IMR-90 (cell line): ENCODE data around the gene OTOR. TPM values are rescaled to one million over a fixed set of nuclear protein-coding genes. Genes with fewer than 3 reads are reported as not detected.

Source experiments
- ATAC-seq: fragments of 200-7000 bp; cut with Tn5 transposase; 2 replicates; pipeline ENCODE4 v1.9.1; 2020; ENCODE audit warnings: low read depth, mild to moderate bottlenecking, moderate library complexity
- BruUV-seq: library from RNA; stranded (reverse); fragments of 400-500 nt; replicated peaks from 2 replicates; lab custom pipeline; 2021; lab: Mats Ljungman, UMichigan
- CTCF ChIA-PET: fragments of 300-600 bp; formaldehyde crosslinking; extraction: SDS; loops from one replicate; lab custom pipeline; 2021; ENCODE audit warnings: antibody characterized with exemption; lab: Yijun Ruan, JAX
- POLR2A ChIA-PET: fragments of 300-600 bp; sonication (Branson Sonifier 250); formaldehyde crosslinking; loops from one replicate; lab custom pipeline; 2022; ENCODE audit warnings: antibody characterized with exemption; ENCODE audit not compliant: unreplicated experiment; lab: Charles Lee
- DNase-seq: peaks from one replicate; pipeline ENCODE4 v3.0.0; 2013
- H2AFZ ChIP-seq: replicated peaks from 2 replicates; pipeline ENCODE3; 2013; ENCODE audit warnings: low read length, mild to moderate bottlenecking; ENCODE audit not compliant: poor library complexity
- H2AK5ac ChIP-seq: 2 replicates; pipeline ENCODE4 v1.6.1; 2013; ENCODE audit warnings: low read depth, low read length, inconsistent platforms
- H2AK9ac ChIP-seq: replicated peaks from 2 replicates; pipeline ENCODE3; 2013; ENCODE audit warnings: mild to moderate bottlenecking, low read depth, low read length, moderate library complexity; ENCODE audit not compliant: poor library complexity
- H2BK120ac ChIP-seq: 2 replicates; pipeline ENCODE4 v1.6.1; 2013; ENCODE audit warnings: low read depth, low read length, inconsistent platforms
- H2BK15ac ChIP-seq: 3 replicates; pipeline ENCODE4 v1.6.1; 2013; ENCODE audit warnings: low read depth, low read length, inconsistent platforms
- H2BK20ac ChIP-seq: 2 replicates; pipeline ENCODE4 v1.6.1; 2013; ENCODE audit warnings: low read depth, mild to moderate bottlenecking, inconsistent platforms, low read length, moderate library complexity
- H2BK5ac ChIP-seq: 2 replicates; pipeline ENCODE4 v1.6.1; 2013; ENCODE audit warnings: mild to moderate bottlenecking, low read depth, low read length, inconsistent platforms; ENCODE audit not compliant: poor library complexity, severe bottlenecking
- H3K14ac ChIP-seq: replicated peaks from 2 replicates; pipeline ENCODE4 v1.6.1; 2013; ENCODE audit warnings: low read depth, low read length, inconsistent platforms
- H3K18ac ChIP-seq: 2 replicates; pipeline ENCODE4 v1.6.1; 2013; ENCODE audit warnings: low read depth, low read length, control low read depth
- H3K23ac ChIP-seq: 2 replicates; pipeline ENCODE4 v1.6.1; 2013; ENCODE audit warnings: low read depth, low read length, inconsistent platforms
- H3K27ac ChIP-seq: 2 replicates; pipeline ENCODE4 v1.5.1; 2013; ENCODE audit warnings: mild to moderate bottlenecking, control low read depth, low read length; ENCODE audit not compliant: insufficient read depth
- H3K27me3 ChIP-seq: 2 replicates; pipeline ENCODE4 v1.6.1; 2013; ENCODE audit warnings: low read length; ENCODE audit not compliant: control insufficient read depth, insufficient read depth
- H3K36me3 ChIP-seq: 2 replicates; pipeline ENCODE4 v1.6.1; 2013; ENCODE audit warnings: low read length, mixed read lengths; ENCODE audit not compliant: control insufficient read depth, insufficient read depth
- H3K4ac ChIP-seq: 2 replicates; pipeline ENCODE4 v1.6.1; 2013; ENCODE audit warnings: low read depth, low read length, inconsistent platforms
- H3K4me1 ChIP-seq: 2 replicates; pipeline ENCODE4 v1.6.1; 2013; ENCODE audit warnings: low read length, mixed read lengths; ENCODE audit not compliant: control insufficient read depth, insufficient read depth
- H3K4me2 ChIP-seq: 2 replicates; pipeline ENCODE4 v1.6.1; 2013; ENCODE audit warnings: low read depth, mild to moderate bottlenecking, control low read depth, low read length, moderate library complexity
- H3K4me3 ChIP-seq: 2 replicates; pipeline ENCODE4 v1.5.1; 2013; ENCODE audit warnings: low read depth, mild to moderate bottlenecking, control low read depth, low read length, moderate library complexity; ENCODE audit not compliant: insufficient read depth
- H3K56ac ChIP-seq: 2 replicates; pipeline ENCODE4 v1.6.1; 2013; ENCODE audit warnings: low read length, inconsistent platforms; ENCODE audit not compliant: insufficient read depth; ENCODE audit errors: extremely low read depth
- H3K79me1 ChIP-seq, 2 experiments: 2 replicates each; pipeline ENCODE4 v1.6.1; 2013; ENCODE audit warnings: low read length in 2 of 2, inconsistent platforms in 1 of 2, low read depth in 1 of 2
- H3K9ac ChIP-seq: 2 replicates; pipeline ENCODE4 v1.6.1; 2013; ENCODE audit warnings: low read depth, low read length, control low read depth
- H3K9me1 ChIP-seq: 2 replicates; pipeline ENCODE4 v1.6.1; 2013; ENCODE audit warnings: low read length, inconsistent platforms; ENCODE audit not compliant: insufficient read depth
- H3K9me3 ChIP-seq: 2 replicates; pipeline ENCODE4 v1.6.1; 2013; ENCODE audit warnings: low read length; ENCODE audit not compliant: control insufficient read depth, insufficient read depth
- H4K20me1 ChIP-seq: 2 replicates; pipeline ENCODE4 v1.6.1; 2013; ENCODE audit warnings: low read length, inconsistent platforms; ENCODE audit not compliant: insufficient read depth
- H4K5ac ChIP-seq: 2 replicates; pipeline ENCODE4 v1.6.1; 2013; ENCODE audit warnings: mild to moderate bottlenecking, low read depth, low read length, control low read depth
- H4K8ac ChIP-seq, 2 experiments: 2 replicates each; pipeline ENCODE4 v1.6.1; 2013; ENCODE audit warnings: low read depth in 2 of 2, low read length in 2 of 2, control low read depth in 1 of 2, inconsistent platforms in 1 of 2
- H4K91ac ChIP-seq: 2 replicates; pipeline ENCODE4 v1.6.1; 2013; ENCODE audit warnings: low read depth, low read length, inconsistent platforms; ENCODE audit not compliant: insufficient read depth
- BHLHE40 ChIP-seq: fragments of 150-350 bp; IDR thresholded peaks from 2 replicates; pipeline ENCODE4 v1.6.1; 2016; ENCODE audit warnings: mild to moderate bottlenecking, low read depth, low read length
- CEBPB ChIP-seq: IDR thresholded peaks from 2 replicates; pipeline ENCODE4 v1.6.1; 2012; ENCODE audit warnings: low read depth, low read length, improper control_type of control experiment
- CHD1 ChIP-seq: IDR thresholded peaks from 2 replicates; pipeline ENCODE4 v1.6.1; 2012; ENCODE audit warnings: low read depth, low read length, improper control_type of control experiment
- FOS ChIP-seq: fragments of 150-350 bp; IDR thresholded peaks from 2 replicates; pipeline ENCODE4 v1.6.1; 2016; ENCODE audit warnings: low read depth, low read length
- MAFK ChIP-seq: IDR thresholded peaks from 2 replicates; pipeline ENCODE4 v1.6.1; 2012; ENCODE audit warnings: low read depth, low read length, improper control_type of control experiment
- MAZ ChIP-seq: IDR thresholded peaks from 2 replicates; pipeline ENCODE4 v1.6.1; 2012; ENCODE audit warnings: low read depth, mild to moderate bottlenecking, low read length, improper control_type of control experiment, moderate library complexity, borderline replicate concordance
- MXI1 ChIP-seq: IDR thresholded peaks from 2 replicates; pipeline ENCODE4 v1.6.1; 2012; ENCODE audit warnings: low read depth, mild to moderate bottlenecking, low read length, moderate library complexity, borderline replicate concordance
- NFE2L2 ChIP-seq: fragments of 150-350 bp; IDR thresholded peaks from 2 replicates; pipeline ENCODE4 v1.6.1; 2016; ENCODE audit warnings: low read depth, mild to moderate bottlenecking, low read length
- POLR2A ChIP-seq: IDR thresholded peaks from 2 replicates; pipeline ENCODE4 v1.6.1; 2012; ENCODE audit warnings: mild to moderate bottlenecking, low read depth, low read length
- RAD21 ChIP-seq: IDR thresholded peaks from 2 replicates; pipeline ENCODE4 v1.6.1; 2012; ENCODE audit warnings: low read length, improper control_type of control experiment
- RCOR1 ChIP-seq: IDR thresholded peaks from 2 replicates; pipeline ENCODE4 v1.6.1; 2012; ENCODE audit warnings: mild to moderate bottlenecking, low read length, improper control_type of control experiment; ENCODE audit not compliant: insufficient replicate concordance
- RFX5 ChIP-seq: IDR thresholded peaks from 2 replicates; pipeline ENCODE4 v1.8.0; 2012; ENCODE audit warnings: low read depth, mild to moderate bottlenecking, low read length, moderate library complexity
- SMC3 ChIP-seq: fragments of 150-350 bp; IDR thresholded peaks from 2 replicates; pipeline ENCODE4 v1.6.1; 2016; ENCODE audit warnings: low read depth, mild to moderate bottlenecking, antibody characterized with exemption, low read length, moderate library complexity
- WGBS, 2 experiments: methylation state at CpG; one replicate each; pipeline versions ENCODE4 v1.1.5 to v1.1.7; 2013; ENCODE audit warnings: missing lambda C conversion rate in 2 of 2; ENCODE audit not compliant: insufficient read length in 1 of 2; ENCODE audit errors: extremely low coverage in 2 of 2; 5-methylcytosine and 5-hydroxymethylcytosine counted together
- dilution Hi-C: fragments of 300-500 bp; cut with HindIII; formaldehyde crosslinking; loops from one replicate; pipeline ENCODE4 v1.14.3; 2018; ENCODE audit warnings: low sequenced_read_pairs; ENCODE audit not compliant: unreplicated experiment
- in situ Hi-C: fragments of 300-500 bp; cut with MboI; formaldehyde crosslinking; loops from 3 replicates; pipeline ENCODE4 v1.14.3; 2019; ENCODE audit warnings: low sequenced_read_pairs, inconsistent platforms, mixed read lengths
- intact Hi-C: fragments of 100-400 bp; cut with micrococcal nuclease; formaldehyde crosslinking; loops from 2 replicates; pipeline ENCODE4 v1.10.0; 2022
- polyA plus RNA-seq, 3 experiments: library from polyadenylated mRNA; depleted of rRNA; stranded (reverse); fragments of >200 nt; gene quantifications; 2 replicates each; pipeline ENCODE4 v1.2.3, GENCODE V29; 2012; ENCODE audit warnings: low replicate concordance in 1 of 3
- total RNA-seq: library from RNA; depleted of rRNA; stranded (reverse); fragments of >200 nt; gene quantifications from 2 replicates; pipeline ENCODE4 v1.2.3, GENCODE V29; 2012
- TF ChIP-seq, protein P1 (sequence below): conservative IDR thresholded peaks from 2 replicates; pipeline ENCODE4 v1.5.1; 2012; ENCODE audit warnings: mild to moderate bottlenecking, low read depth, low read length, improper control_type of control experiment
- TF ChIP-seq, protein P2 (sequence below): fragments of 150-350 bp; IDR thresholded peaks from 2 replicates; pipeline ENCODE4 v1.6.1; 2017; ENCODE audit warnings: mild to moderate bottlenecking, antibody characterized with exemption, low read length, low read depth
- TF ChIP-seq, protein P3 (sequence below): fragments of 150-350 bp; IDR thresholded peaks from 2 replicates; pipeline ENCODE4 v1.6.1; 2016; ENCODE audit warnings: low read depth, mild to moderate bottlenecking, low read length, moderate library complexity, borderline replicate concordance

OTOR gene
- total and polyA plus RNA-seq, 2 of the 4 experiments (the other 2 are of a cell fraction): not detected

DNA sequence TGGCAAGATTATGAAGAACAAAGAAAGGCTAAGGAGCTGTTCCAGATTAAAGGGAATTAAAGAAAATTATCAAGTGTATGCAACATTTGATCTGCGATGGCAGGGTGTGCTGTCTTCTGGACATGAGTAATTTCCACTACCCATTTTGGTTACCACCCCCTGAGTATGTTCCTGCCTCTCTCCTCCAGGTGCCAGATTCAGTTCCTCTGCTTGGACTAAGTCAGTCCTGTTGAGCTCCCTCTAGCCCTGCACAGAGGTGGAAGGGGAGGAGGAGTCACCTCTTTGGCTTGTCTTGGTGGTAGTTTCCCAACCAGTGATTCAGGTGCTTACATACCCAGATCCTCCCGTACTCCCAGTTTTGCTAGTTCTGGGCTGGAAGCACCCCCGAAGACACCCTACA lies 40.5 kb upstream of the OTOR start:
- no peak overlapping the region for H2AK5ac ChIP-seq
- no TSS peak for BruUV-seq
- dilution Hi-C loops (no loop called here), in situ Hi-C loops (no loop called here), intact Hi-C loops (no loop called here)
- no peak overlapping the region for H4K91ac ChIP-seq
- H3K9ac ChIP-seq: no peak overlapping the region
- H4K5ac ChIP-seq: no peak overlapping the region
- no peak overlapping the region for H3K4ac ChIP-seq
- H2BK15ac ChIP-seq: no peak overlapping the region
- no peak overlapping the region for H3K18ac ChIP-seq
- no peaks in the 10 kb centered on the region; the same call in none of the 2 replicates for H3K27me3 ChIP-seq
- no peak overlapping the region for H3K4me3 ChIP-seq
- TF ChIP-seq FOS: no peak
- no peak for TF ChIP-seq MAFK
- no peak for TF ChIP-seq RFX5
- no peak for TF ChIP-seq CEBPB
- TF ChIP-seq MAZ: no peak
- TF ChIP-seq, protein P1, sequence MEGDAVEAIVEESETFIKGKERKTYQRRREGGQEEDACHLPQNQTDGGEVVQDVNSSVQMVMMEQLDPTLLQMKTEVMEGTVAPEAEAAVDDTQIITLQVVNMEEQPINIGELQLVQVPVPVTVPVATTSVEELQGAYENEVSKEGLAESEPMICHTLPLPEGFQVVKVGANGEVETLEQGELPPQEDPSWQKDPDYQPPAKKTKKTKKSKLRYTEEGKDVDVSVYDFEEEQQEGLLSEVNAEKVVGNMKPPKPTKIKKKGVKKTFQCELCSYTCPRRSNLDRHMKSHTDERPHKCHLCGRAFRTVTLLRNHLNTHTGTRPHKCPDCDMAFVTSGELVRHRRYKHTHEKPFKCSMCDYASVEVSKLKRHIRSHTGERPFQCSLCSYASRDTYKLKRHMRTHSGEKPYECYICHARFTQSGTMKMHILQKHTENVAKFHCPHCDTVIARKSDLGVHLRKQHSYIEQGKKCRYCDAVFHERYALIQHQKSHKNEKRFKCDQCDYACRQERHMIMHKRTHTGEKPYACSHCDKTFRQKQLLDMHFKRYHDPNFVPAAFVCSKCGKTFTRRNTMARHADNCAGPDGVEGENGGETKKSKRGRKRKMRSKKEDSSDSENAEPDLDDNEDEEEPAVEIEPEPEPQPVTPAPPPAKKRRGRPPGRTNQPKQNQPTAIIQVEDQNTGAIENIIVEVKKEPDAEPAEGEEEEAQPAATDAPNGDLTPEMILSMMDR: no peak
- no peak for TF ChIP-seq RCOR1
- no peak for TF ChIP-seq RAD21
- TF ChIP-seq, protein P2, sequence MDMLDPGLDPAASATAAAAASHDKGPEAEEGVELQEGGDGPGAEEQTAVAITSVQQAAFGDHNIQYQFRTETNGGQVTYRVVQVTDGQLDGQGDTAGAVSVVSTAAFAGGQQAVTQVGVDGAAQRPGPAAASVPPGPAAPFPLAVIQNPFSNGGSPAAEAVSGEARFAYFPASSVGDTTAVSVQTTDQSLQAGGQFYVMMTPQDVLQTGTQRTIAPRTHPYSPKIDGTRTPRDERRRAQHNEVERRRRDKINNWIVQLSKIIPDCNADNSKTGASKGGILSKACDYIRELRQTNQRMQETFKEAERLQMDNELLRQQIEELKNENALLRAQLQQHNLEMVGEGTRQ: no peak
- TF ChIP-seq CHD1: no peak
- TF ChIP-seq MXI1: no peak
- TF ChIP-seq SMC3: no peak
- TF ChIP-seq, protein P3, sequence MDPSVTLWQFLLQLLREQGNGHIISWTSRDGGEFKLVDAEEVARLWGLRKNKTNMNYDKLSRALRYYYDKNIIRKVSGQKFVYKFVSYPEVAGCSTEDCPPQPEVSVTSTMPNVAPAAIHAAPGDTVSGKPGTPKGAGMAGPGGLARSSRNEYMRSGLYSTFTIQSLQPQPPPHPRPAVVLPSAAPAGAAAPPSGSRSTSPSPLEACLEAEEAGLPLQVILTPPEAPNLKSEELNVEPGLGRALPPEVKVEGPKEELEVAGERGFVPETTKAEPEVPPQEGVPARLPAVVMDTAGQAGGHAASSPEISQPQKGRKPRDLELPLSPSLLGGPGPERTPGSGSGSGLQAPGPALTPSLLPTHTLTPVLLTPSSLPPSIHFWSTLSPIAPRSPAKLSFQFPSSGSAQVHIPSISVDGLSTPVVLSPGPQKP: no peak
- no peak for TF ChIP-seq BHLHE40
- TF ChIP-seq NFE2L2: no peak
- no peak for TF ChIP-seq POLR2A
- no peaks in the 10 kb centered on the region for H3K79me1 ChIP-seq
- no peak overlapping the region for H3K23ac ChIP-seq
- ChIA-PET POLR2A (no interaction called here), CTCF (no interaction called here)
- H2AK9ac ChIP-seq: no peak overlapping the region
- no peak overlapping the region for H2BK5ac ChIP-seq
- DNase-seq: no peak
- H3K27ac ChIP-seq: no peak overlapping the region
- no peaks in the 10 kb centered on the region for H3K9me1 ChIP-seq
- no peak overlapping the region for H2BK120ac ChIP-seq
- H4K8ac ChIP-seq: no peak overlapping the region
- no peak overlapping the region for H2BK20ac ChIP-seq
- WGBS, 2 experiments: no CpG with 5 or more reads among the region's 3 CpGs
- no peaks in the 10 kb centered on the region for H3K4me1 ChIP-seq
- ATAC-seq: no peak
- H3K36me3 ChIP-seq: no peaks in the 10 kb centered on the region
- no peak overlapping the region for H3K14ac ChIP-seq
- no peaks in the 10 kb centered on the region for H3K9me3 ChIP-seq
- H3K4me2 ChIP-seq: no peak overlapping the region
- H3K56ac ChIP-seq: no peak overlapping the region
- no peaks in the 10 kb centered on the region for H4K20me1 ChIP-seq
- no peak overlapping the region for H2AFZ ChIP-seq
